ENCODE data around the gene LAMC3. TPM values are rescaled to one million over a fixed set of nuclear protein-coding genes. Genes with fewer than 3 reads are reported as not detected.

LAMC3 gene
- total and polyA plus RNA-seq, 9 of the 15 experiments (the other 6 are each of a cell fraction or from before 2014, with no cell fraction given), result 0.10 TPM; not detected in 8

GRCh38 chr9:131039129-131039954 lies 30.4 kb downstream of the LAMC3 start:
- DNase-seq (ENCODE audit: extremely low read depth in 1 of 4, low spot score in 3 of 4) (peak in 2 of 4 experiments; percentile 59 to 62), ATAC-seq (no peak), FAIRE-seq (no peak)
- in situ Hi-C loops (cut with MboI), result loop anchor here (10.0 kb wide), 1 partner anchor 335 kb away; no protein-coding TSS in a partner anchor
- WGBS (ENCODE audit: insufficient coverage, low coverage, missing lambda C conversion rate), result under 1% methylated on average over 18 of the region's 18 CpGs
- peaks cover 51% of the 10 kb centered on the region for H4K20me1 ChIP-seq (replicated peaks; ENCODE audit: control insufficient read depth, insufficient read depth, low read length)
- H3K4me2 ChIP-seq (ENCODE audit: insufficient read depth, low read length), result no peak overlapping the region
- intact Hi-C loops (cut with micrococcal nuclease), result no loop called here
- BruUV-seq (replicated peaks), result no TSS peak
- no peak overlapping the region for H3K4me3 ChIP-seq
- no peak overlapping the region for H3K27ac ChIP-seq (ENCODE audit: extremely low read depth, low read depth, low read length)
- H2AFZ ChIP-seq (ENCODE audit: low read depth, low read length), result no peak overlapping the region
- 0 out of 2 replicates have a peak, but pooled peaks cover 2% of the 10 kb centered on the region for H3K9me3 ChIP-seq (replicated peaks; ENCODE audit: control insufficient read depth, insufficient read depth, low read depth, low read length)
- CTCF ChIA-PET (ENCODE audit: low intra/inter-chr PET ratio), result interaction anchor here (0.7 to 0.9 kb wide), 2 partner anchors 8 to 158 kb away, joined by 3 to 5 read pairs; no protein-coding TSS in a partner anchor
- peaks cover 11% of the 10 kb centered on the region for H3K9me1 ChIP-seq (ENCODE audit: control insufficient read depth, insufficient read depth, low read length)
- H3K36me3 ChIP-seq (ENCODE audit: control insufficient read depth, insufficient read depth, low read length), result no peaks in the 10 kb centered on the region
- peaks cover 0 to 21% of the 10 kb centered on the region in 2 experiments; a peak in 2 of 5 replicates for H3K4me1 ChIP-seq (replicated peaks in 1 of 2; ENCODE audit: control insufficient read depth in 2 of 2, insufficient read depth in 2 of 2, low read length in 2 of 2)
- H3K27me3 ChIP-seq (ENCODE audit: control insufficient read depth in 2 of 2, insufficient read depth in 2 of 2, low read length in 2 of 2), result peaks cover 81 to 92% of the 10 kb centered on the region in 2 experiments
- TF ChIP-seq PPARD (CRISPR knock-in tag; IDR thresholded peaks at IDR 0.05) (no peak), FOXK1 (CRISPR knock-in tag; IDR thresholded peaks at IDR 0.05; ENCODE audit: borderline replicate concordance) (no peak), PCBP2 (IDR thresholded peaks at IDR 0.05; ENCODE audit: low read depth, low read length, poor library complexity, severe bottlenecking) (no peak), ZNF239 (CRISPR knock-in tag; IDR thresholded peaks at IDR 0.05) (no peak), ZNF408 (CRISPR knock-in tag; IDR thresholded peaks at IDR 0.05; ENCODE audit: low read depth) (no peak), ZFX (CRISPR knock-in tag; IDR thresholded peaks at IDR 0.05) (no peak), HDAC2 (IDR thresholded peaks at IDR 0.05) (no peak), RCOR1 (IDR thresholded peaks at IDR 0.05; ENCODE audit: borderline replicate concordance in 1 of 2, low read depth in 2 of 2, low read length in 2 of 2) (no peak), NR2F6 (CRISPR knock-in tag; IDR thresholded peaks at IDR 0.05) (no peak), GABPB1 (CRISPR knock-in tag; IDR thresholded peaks at IDR 0.05) (no peak), PHF20 (IDR thresholded peaks at IDR 0.05; ENCODE audit: partially characterized antibody) (no peak), ZNF347 (CRISPR knock-in tag; IDR thresholded peaks at IDR 0.05; ENCODE audit: low read depth) (no peak)
- TF ChIP-seq, protein P1, sequence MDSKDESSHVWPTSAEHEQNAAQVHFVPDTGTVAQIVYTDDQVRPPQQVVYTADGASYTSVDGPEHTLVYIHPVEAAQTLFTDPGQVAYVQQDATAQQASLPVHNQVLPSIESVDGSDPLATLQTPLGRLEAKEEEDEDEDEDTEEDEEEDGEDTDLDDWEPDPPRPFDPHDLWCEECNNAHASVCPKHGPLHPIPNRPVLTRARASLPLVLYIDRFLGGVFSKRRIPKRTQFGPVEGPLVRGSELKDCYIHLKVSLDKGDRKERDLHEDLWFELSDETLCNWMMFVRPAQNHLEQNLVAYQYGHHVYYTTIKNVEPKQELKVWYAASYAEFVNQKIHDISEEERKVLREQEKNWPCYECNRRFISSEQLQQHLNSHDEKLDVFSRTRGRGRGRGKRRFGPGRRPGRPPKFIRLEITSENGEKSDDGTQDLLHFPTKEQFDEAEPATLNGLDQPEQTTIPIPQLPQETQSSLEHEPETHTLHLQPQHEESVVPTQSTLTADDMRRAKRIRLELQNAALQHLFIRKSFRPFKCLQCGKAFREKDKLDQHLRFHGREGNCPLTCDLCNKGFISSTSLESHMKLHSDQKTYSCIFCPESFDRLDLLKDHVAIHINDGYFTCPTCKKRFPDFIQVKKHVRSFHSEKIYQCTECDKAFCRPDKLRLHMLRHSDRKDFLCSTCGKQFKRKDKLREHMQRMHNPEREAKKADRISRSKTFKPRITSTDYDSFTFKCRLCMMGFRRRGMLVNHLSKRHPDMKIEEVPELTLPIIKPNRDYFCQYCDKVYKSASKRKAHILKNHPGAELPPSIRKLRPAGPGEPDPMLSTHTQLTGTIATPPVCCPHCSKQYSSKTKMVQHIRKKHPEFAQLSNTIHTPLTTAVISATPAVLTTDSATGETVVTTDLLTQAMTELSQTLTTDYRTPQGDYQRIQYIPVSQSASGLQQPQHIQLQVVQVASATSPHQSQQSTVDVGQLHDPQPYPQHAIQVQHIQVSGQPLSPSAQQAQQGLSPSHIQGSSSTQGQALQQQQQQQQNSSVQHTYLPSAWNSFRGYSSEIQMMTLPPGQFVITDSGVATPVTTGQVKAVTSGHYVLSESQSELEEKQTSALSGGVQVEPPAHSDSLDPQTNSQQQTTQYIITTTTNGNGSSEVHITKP (IDR thresholded peaks at IDR 0.05; ENCODE audit: partially characterized antibody), result no peak
- TF ChIP-seq, protein P2, sequence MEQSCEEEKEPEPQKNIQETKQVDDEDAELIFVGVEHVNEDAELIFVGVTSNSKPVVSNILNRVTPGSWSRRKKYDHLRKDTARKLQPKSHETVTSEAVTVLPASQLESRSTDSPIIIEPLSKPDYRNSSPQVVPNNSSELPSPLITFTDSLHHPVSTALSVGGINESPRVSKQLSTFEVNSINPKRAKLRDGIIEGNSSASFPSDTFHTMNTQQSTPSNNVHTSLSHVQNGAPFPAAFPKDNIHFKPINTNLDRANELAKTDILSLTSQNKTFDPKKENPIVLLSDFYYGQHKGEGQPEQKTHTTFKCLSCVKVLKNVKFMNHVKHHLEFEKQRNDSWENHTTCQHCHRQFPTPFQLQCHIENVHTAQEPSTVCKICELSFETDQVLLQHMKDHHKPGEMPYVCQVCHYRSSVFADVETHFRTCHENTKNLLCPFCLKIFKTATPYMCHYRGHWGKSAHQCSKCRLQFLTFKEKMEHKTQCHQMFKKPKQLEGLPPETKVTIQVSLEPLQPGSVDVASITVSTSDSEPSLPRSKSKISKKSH (CRISPR knock-in tag; IDR thresholded peaks at IDR 0.05), result no peak
- H3K9ac ChIP-seq (ENCODE audit: insufficient read depth in 1 of 2, low read depth in 2 of 2, low read length in 2 of 2), result peak overlapping the region in 1 of 2 experiments; percentile 27; a peak in 1 of 4 replicates
- POLR2A ChIA-PET, result interaction anchor here (0.5 to 99.3 kb wide), 10 partner anchors 9 to 170 kb away, joined by 3 to 3336 read pairs (median 5); partner anchors contain the start of genes AIF1L and NUP214
- H3K79me2 ChIP-seq (ENCODE audit: control insufficient read depth, insufficient read depth, low read length), result no peaks in the 10 kb centered on the region

All from K562 (cell line).